Measurements from ENCODE around the gene SAP130. TPM values are rescaled to one million over a fixed set of nuclear protein-coding genes. Genes with fewer than 3 reads are reported as not detected.

SAP130 gene
- total RNA-seq, 1 donor from 2014 or later = 38.5 TPM

GRCh38 chr2:127942002-127942401 lies 85.9 kb downstream of the SAP130 start:
- Mint-ChIP-seq H3K27me3 (ENCODE audit: low read depth) (no peaks in the 10 kb centered on the region), H3K36me3 (peaks cover 48% of the 10 kb centered on the region), H3K27ac (no peak overlapping the region), H3K4me1 (no peaks in the 10 kb centered on the region), H3K4me3 (no peak overlapping the region), H3K9me3 (no peaks in the 10 kb centered on the region)
- no peak for TF ChIP-seq CTCF (IDR thresholded peaks at IDR 0.05; ENCODE audit: unreplicated experiment)
- no peak for DNase-seq (ENCODE audit: low spot score in 2 of 2, unreplicated experiment in 2 of 2)

GRCh38 chr2:127941461-127941860 lies 86.4 kb downstream of the SAP130 start:
- no peaks in the 10 kb centered on the region for H3K4me1 Mint-ChIP-seq
- no peaks in the 10 kb centered on the region for H3K27me3 Mint-ChIP-seq (ENCODE audit: low read depth)
- no peak for TF ChIP-seq CTCF (IDR thresholded peaks at IDR 0.05; ENCODE audit: unreplicated experiment)
- H3K27ac Mint-ChIP-seq = no peak overlapping the region
- H3K4me3 Mint-ChIP-seq = no peak overlapping the region
- DNase-seq (ENCODE audit: low spot score in 2 of 2, unreplicated experiment in 2 of 2) = no peak
- peaks cover 44% of the 10 kb centered on the region for H3K36me3 Mint-ChIP-seq
- no peaks in the 10 kb centered on the region for H3K9me3 Mint-ChIP-seq

DNA sequence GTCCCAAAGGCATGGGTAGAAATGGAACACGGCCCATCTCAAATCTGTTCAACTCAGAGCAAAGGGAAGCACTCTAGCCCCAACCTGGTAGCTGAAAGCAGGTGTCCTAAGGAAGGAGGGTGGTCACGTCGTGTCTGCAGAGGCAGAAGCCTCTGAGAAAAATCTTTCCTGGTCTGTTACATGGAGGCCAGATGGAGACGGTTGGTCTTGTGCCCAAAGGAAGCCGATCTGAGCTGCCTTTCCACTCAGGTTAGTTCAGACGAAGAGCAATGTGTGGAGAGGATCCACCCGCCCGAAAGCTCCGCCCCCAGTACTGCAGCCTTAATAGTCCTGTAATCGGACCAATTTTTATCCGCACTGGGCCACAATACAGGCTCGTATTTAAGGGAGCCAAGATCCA lies 87.2 kb downstream of the SAP130 start:
- no peaks in the 10 kb centered on the region for H3K27me3 Mint-ChIP-seq (ENCODE audit: low read depth)
- no peak overlapping the region for H3K27ac Mint-ChIP-seq
- H3K36me3 Mint-ChIP-seq = peaks cover 39% of the 10 kb centered on the region
- no peak for DNase-seq (ENCODE audit: low spot score in 2 of 2, unreplicated experiment in 2 of 2)
- no peaks in the 10 kb centered on the region for H3K4me1 Mint-ChIP-seq
- no peaks in the 10 kb centered on the region for H3K9me3 Mint-ChIP-seq
- H3K4me3 Mint-ChIP-seq = no peak overlapping the region
- no peak for TF ChIP-seq CTCF (IDR thresholded peaks at IDR 0.05; ENCODE audit: unreplicated experiment)

- no peak for DNase-seq (ENCODE audit: low spot score in 2 of 2, unreplicated experiment in 2 of 2)
- H3K9me3 Mint-ChIP-seq = no peaks in the 10 kb centered on the region
- no peak overlapping the region for H3K4me3 Mint-ChIP-seq
- no peak overlapping the region for H3K27ac Mint-ChIP-seq
- no peaks in the 10 kb centered on the region for H3K4me1 Mint-ChIP-seq
- TF ChIP-seq CTCF (IDR thresholded peaks at IDR 0.05; ENCODE audit: unreplicated experiment) = no peak
- H3K36me3 Mint-ChIP-seq = peaks cover 3% of the 10 kb centered on the region
- no peaks in the 10 kb centered on the region for H3K27me3 Mint-ChIP-seq (ENCODE audit: low read depth)
Measured at GRCh38 chr2:127935337-127935736, 92.5 kb downstream of the SAP130 start.

DNA sequence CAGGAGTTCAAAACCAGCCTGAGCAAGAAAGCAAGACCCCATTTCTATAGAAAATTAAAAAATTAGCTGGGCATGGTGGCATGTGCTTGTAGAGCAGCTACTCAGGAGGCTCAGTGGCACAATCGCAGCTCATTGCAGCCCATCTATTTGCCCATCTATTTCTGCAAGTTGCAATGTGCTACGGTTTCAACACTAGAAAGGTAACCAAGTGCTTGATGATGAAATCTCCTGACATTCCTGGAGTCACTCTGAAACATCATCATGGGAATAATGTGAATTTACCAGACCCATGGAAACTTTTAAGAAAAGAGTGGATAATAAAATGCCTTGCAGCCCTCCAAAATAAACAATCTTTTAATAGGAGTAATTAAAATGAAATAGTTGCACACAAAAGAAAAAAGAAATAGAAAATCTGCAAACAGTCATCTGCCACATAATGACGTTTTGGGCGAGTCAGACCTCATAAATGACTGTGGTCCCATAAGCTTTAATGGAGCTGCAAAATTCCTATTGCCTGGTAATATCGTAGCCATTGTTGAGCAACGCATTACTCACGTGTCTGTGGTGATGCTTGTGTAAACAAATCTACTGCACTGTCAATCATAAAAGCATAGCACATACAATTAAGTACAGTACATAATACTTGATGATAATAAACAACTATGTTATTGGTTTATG lies 95.5 kb downstream of the SAP130 start:
- no peak for DNase-seq (ENCODE audit: low spot score in 2 of 2, unreplicated experiment in 2 of 2)
- Mint-ChIP-seq H3K27me3 (ENCODE audit: low read depth) (no peaks in the 10 kb centered on the region), H3K9me3 (no peaks in the 10 kb centered on the region)

More for the DNA sequence above, 95.5 kb downstream of the SAP130 start:
- Mint-ChIP-seq H3K36me3 (no peaks in the 10 kb centered on the region), H3K4me3 (no peak overlapping the region), H3K27ac (no peak overlapping the region), H3K4me1 (no peaks in the 10 kb centered on the region)
- TF ChIP-seq CTCF (IDR thresholded peaks at IDR 0.05; ENCODE audit: unreplicated experiment) = no peak
